IMR-90 (cell line): ENCODE measurements around the gene CATSPERB. TPM values are rescaled to one million over a fixed set of nuclear protein-coding genes. Genes with fewer than 3 reads are reported as not detected.

Experiments
- ATAC-seq: fragments of 200-7000 bp; cut with Tn5 transposase; 2 replicates; pipeline ENCODE4 v1.9.1; 2020; ENCODE audit warnings: low read depth, mild to moderate bottlenecking, moderate library complexity
- BruUV-seq: library from RNA; stranded (reverse); fragments of 400-500 nt; replicated peaks from 2 replicates; lab custom pipeline; 2021; lab: Mats Ljungman, UMichigan
- CTCF ChIA-PET: fragments of 300-600 bp; formaldehyde crosslinking; extraction: SDS; loops from one replicate; lab custom pipeline; 2021; ENCODE audit warnings: antibody characterized with exemption; lab: Yijun Ruan, JAX
- POLR2A ChIA-PET: fragments of 300-600 bp; sonication (Branson Sonifier 250); formaldehyde crosslinking; loops from one replicate; lab custom pipeline; 2022; ENCODE audit warnings: antibody characterized with exemption; ENCODE audit not compliant: unreplicated experiment; lab: Charles Lee
- DNase-seq: peaks from one replicate; pipeline ENCODE4 v3.0.0; 2013
- H2AFZ ChIP-seq: replicated peaks from 2 replicates; pipeline ENCODE3; 2013; ENCODE audit warnings: low read length, mild to moderate bottlenecking; ENCODE audit not compliant: poor library complexity
- H2AK5ac ChIP-seq: 2 replicates; pipeline ENCODE4 v1.6.1; 2013; ENCODE audit warnings: low read depth, low read length, inconsistent platforms
- H2AK9ac ChIP-seq: replicated peaks from 2 replicates; pipeline ENCODE3; 2013; ENCODE audit warnings: mild to moderate bottlenecking, low read depth, low read length, moderate library complexity; ENCODE audit not compliant: poor library complexity
- H2BK120ac ChIP-seq: 2 replicates; pipeline ENCODE4 v1.6.1; 2013; ENCODE audit warnings: low read depth, low read length, inconsistent platforms
- H2BK15ac ChIP-seq: 3 replicates; pipeline ENCODE4 v1.6.1; 2013; ENCODE audit warnings: low read depth, low read length, inconsistent platforms
- H2BK20ac ChIP-seq: 2 replicates; pipeline ENCODE4 v1.6.1; 2013; ENCODE audit warnings: low read depth, mild to moderate bottlenecking, inconsistent platforms, low read length, moderate library complexity
- H2BK5ac ChIP-seq: 2 replicates; pipeline ENCODE4 v1.6.1; 2013; ENCODE audit warnings: mild to moderate bottlenecking, low read depth, low read length, inconsistent platforms; ENCODE audit not compliant: poor library complexity, severe bottlenecking
- H3K14ac ChIP-seq: replicated peaks from 2 replicates; pipeline ENCODE4 v1.6.1; 2013; ENCODE audit warnings: low read depth, low read length, inconsistent platforms
- H3K18ac ChIP-seq: 2 replicates; pipeline ENCODE4 v1.6.1; 2013; ENCODE audit warnings: low read depth, low read length, control low read depth
- H3K23ac ChIP-seq: 2 replicates; pipeline ENCODE4 v1.6.1; 2013; ENCODE audit warnings: low read depth, low read length, inconsistent platforms
- H3K27ac ChIP-seq: 2 replicates; pipeline ENCODE4 v1.5.1; 2013; ENCODE audit warnings: mild to moderate bottlenecking, control low read depth, low read length; ENCODE audit not compliant: insufficient read depth
- H3K27me3 ChIP-seq: 2 replicates; pipeline ENCODE4 v1.6.1; 2013; ENCODE audit warnings: low read length; ENCODE audit not compliant: control insufficient read depth, insufficient read depth
- H3K36me3 ChIP-seq: 2 replicates; pipeline ENCODE4 v1.6.1; 2013; ENCODE audit warnings: low read length, mixed read lengths; ENCODE audit not compliant: control insufficient read depth, insufficient read depth
- H3K4ac ChIP-seq: 2 replicates; pipeline ENCODE4 v1.6.1; 2013; ENCODE audit warnings: low read depth, low read length, inconsistent platforms
- H3K4me1 ChIP-seq: 2 replicates; pipeline ENCODE4 v1.6.1; 2013; ENCODE audit warnings: low read length, mixed read lengths; ENCODE audit not compliant: control insufficient read depth, insufficient read depth
- H3K4me2 ChIP-seq: 2 replicates; pipeline ENCODE4 v1.6.1; 2013; ENCODE audit warnings: low read depth, mild to moderate bottlenecking, control low read depth, low read length, moderate library complexity
- H3K4me3 ChIP-seq: 2 replicates; pipeline ENCODE4 v1.5.1; 2013; ENCODE audit warnings: low read depth, mild to moderate bottlenecking, control low read depth, low read length, moderate library complexity; ENCODE audit not compliant: insufficient read depth
- H3K56ac ChIP-seq: 2 replicates; pipeline ENCODE4 v1.6.1; 2013; ENCODE audit warnings: low read length, inconsistent platforms; ENCODE audit not compliant: insufficient read depth; ENCODE audit errors: extremely low read depth
- H3K79me1 ChIP-seq, 2 experiments: 2 replicates each; pipeline ENCODE4 v1.6.1; 2013; ENCODE audit warnings: low read length in 2 of 2, inconsistent platforms in 1 of 2, low read depth in 1 of 2
- H3K9ac ChIP-seq: 2 replicates; pipeline ENCODE4 v1.6.1; 2013; ENCODE audit warnings: low read depth, low read length, control low read depth
- H3K9me1 ChIP-seq: 2 replicates; pipeline ENCODE4 v1.6.1; 2013; ENCODE audit warnings: low read length, inconsistent platforms; ENCODE audit not compliant: insufficient read depth
- H3K9me3 ChIP-seq: 2 replicates; pipeline ENCODE4 v1.6.1; 2013; ENCODE audit warnings: low read length; ENCODE audit not compliant: control insufficient read depth, insufficient read depth
- H4K20me1 ChIP-seq: 2 replicates; pipeline ENCODE4 v1.6.1; 2013; ENCODE audit warnings: low read length, inconsistent platforms; ENCODE audit not compliant: insufficient read depth
- H4K5ac ChIP-seq: 2 replicates; pipeline ENCODE4 v1.6.1; 2013; ENCODE audit warnings: mild to moderate bottlenecking, low read depth, low read length, control low read depth
- H4K8ac ChIP-seq, 2 experiments: 2 replicates each; pipeline ENCODE4 v1.6.1; 2013; ENCODE audit warnings: low read depth in 2 of 2, low read length in 2 of 2, control low read depth in 1 of 2, inconsistent platforms in 1 of 2
- H4K91ac ChIP-seq: 2 replicates; pipeline ENCODE4 v1.6.1; 2013; ENCODE audit warnings: low read depth, low read length, inconsistent platforms; ENCODE audit not compliant: insufficient read depth
- BHLHE40 ChIP-seq: fragments of 150-350 bp; IDR thresholded peaks from 2 replicates; pipeline ENCODE4 v1.6.1; 2016; ENCODE audit warnings: mild to moderate bottlenecking, low read depth, low read length
- CEBPB ChIP-seq: IDR thresholded peaks from 2 replicates; pipeline ENCODE4 v1.6.1; 2012; ENCODE audit warnings: low read depth, low read length, improper control_type of control experiment
- CHD1 ChIP-seq: IDR thresholded peaks from 2 replicates; pipeline ENCODE4 v1.6.1; 2012; ENCODE audit warnings: low read depth, low read length, improper control_type of control experiment
- FOS ChIP-seq: fragments of 150-350 bp; IDR thresholded peaks from 2 replicates; pipeline ENCODE4 v1.6.1; 2016; ENCODE audit warnings: low read depth, low read length
- MAFK ChIP-seq: IDR thresholded peaks from 2 replicates; pipeline ENCODE4 v1.6.1; 2012; ENCODE audit warnings: low read depth, low read length, improper control_type of control experiment
- NFE2L2 ChIP-seq: fragments of 150-350 bp; IDR thresholded peaks from 2 replicates; pipeline ENCODE4 v1.6.1; 2016; ENCODE audit warnings: low read depth, mild to moderate bottlenecking, low read length
- POLR2A ChIP-seq: IDR thresholded peaks from 2 replicates; pipeline ENCODE4 v1.6.1; 2012; ENCODE audit warnings: mild to moderate bottlenecking, low read depth, low read length
- RAD21 ChIP-seq: IDR thresholded peaks from 2 replicates; pipeline ENCODE4 v1.6.1; 2012; ENCODE audit warnings: low read length, improper control_type of control experiment
- RFX5 ChIP-seq: IDR thresholded peaks from 2 replicates; pipeline ENCODE4 v1.8.0; 2012; ENCODE audit warnings: low read depth, mild to moderate bottlenecking, low read length, moderate library complexity
- USF2 ChIP-seq: fragments of 150-350 bp; IDR thresholded peaks from 2 replicates; pipeline ENCODE4 v1.6.1; 2017; ENCODE audit warnings: mild to moderate bottlenecking, antibody characterized with exemption, low read length, low read depth
- WGBS, 2 experiments: methylation state at CpG; one replicate each; pipeline versions ENCODE4 v1.1.5 to v1.1.7; 2013; ENCODE audit warnings: missing lambda C conversion rate in 2 of 2; ENCODE audit not compliant: insufficient read length in 1 of 2; ENCODE audit errors: extremely low coverage in 2 of 2; 5-methylcytosine and 5-hydroxymethylcytosine counted together
- dilution Hi-C: fragments of 300-500 bp; cut with HindIII; formaldehyde crosslinking; loops from one replicate; pipeline ENCODE4 v1.14.3; 2018; ENCODE audit warnings: low sequenced_read_pairs; ENCODE audit not compliant: unreplicated experiment
- in situ Hi-C: fragments of 300-500 bp; cut with MboI; formaldehyde crosslinking; loops from 3 replicates; pipeline ENCODE4 v1.14.3; 2019; ENCODE audit warnings: low sequenced_read_pairs, inconsistent platforms, mixed read lengths
- intact Hi-C: fragments of 100-400 bp; cut with micrococcal nuclease; formaldehyde crosslinking; loops from 2 replicates; pipeline ENCODE4 v1.10.0; 2022
- polyA plus RNA-seq, 3 experiments: library from polyadenylated mRNA; depleted of rRNA; stranded (reverse); fragments of >200 nt; gene quantifications; 2 replicates each; pipeline ENCODE4 v1.2.3, GENCODE V29; 2012; ENCODE audit warnings: low replicate concordance in 1 of 3
- total RNA-seq: library from RNA; depleted of rRNA; stranded (reverse); fragments of >200 nt; gene quantifications from 2 replicates; pipeline ENCODE4 v1.2.3, GENCODE V29; 2012
- TF ChIP-seq, protein P1 (sequence below): fragments of 150-350 bp; IDR thresholded peaks from 2 replicates; pipeline ENCODE4 v1.6.1; 2016; ENCODE audit warnings: low read depth, mild to moderate bottlenecking, low read length, moderate library complexity, borderline replicate concordance

Gene CATSPERB
- total and polyA plus RNA-seq, 2 of the 4 experiments (the other 2 are of a cell fraction) = not detected

DNA sequence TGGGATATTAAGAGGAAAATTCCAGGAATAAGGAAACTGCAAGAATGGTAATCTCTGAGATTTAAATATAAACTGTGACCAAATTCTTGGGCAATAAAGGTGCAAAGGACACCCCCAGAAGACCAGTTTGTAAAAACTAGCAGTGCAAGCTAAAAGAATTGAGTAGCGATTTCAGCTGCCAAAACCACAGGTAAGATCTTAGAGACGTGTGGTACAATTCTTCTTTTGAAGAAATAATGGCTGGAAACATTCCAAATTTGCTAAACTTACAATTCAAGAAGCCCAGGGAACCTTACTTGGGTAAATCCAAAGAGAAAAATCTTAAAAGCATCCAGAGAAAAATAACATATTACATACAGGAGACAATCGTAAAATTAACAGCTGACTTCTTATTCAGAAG lies 12.0 kb downstream of the CATSPERB start:
- H2AK9ac ChIP-seq = no peak overlapping the region
- H2BK15ac ChIP-seq = no peak overlapping the region
- H3K4me2 ChIP-seq = no peak overlapping the region
- H3K4me3 ChIP-seq = no peak overlapping the region
- no peaks in the 10 kb centered on the region for H3K79me1 ChIP-seq
- dilution Hi-C loops (no loop called here), in situ Hi-C loops (no loop called here), intact Hi-C loops (no loop called here)
- no peak overlapping the region for H2BK20ac ChIP-seq
- H3K4ac ChIP-seq = no peak overlapping the region
- no peak overlapping the region for H3K18ac ChIP-seq
- no peak overlapping the region for H3K56ac ChIP-seq
- POLR2A ChIA-PET = no interaction called here
- no peak overlapping the region for H3K9ac ChIP-seq
- H2BK5ac ChIP-seq = no peak overlapping the region
- no peak overlapping the region for H2BK120ac ChIP-seq
- ATAC-seq = no peak
- no peaks in the 10 kb centered on the region for H3K36me3 ChIP-seq
- H3K9me3 ChIP-seq = no peaks in the 10 kb centered on the region
- no peaks in the 10 kb centered on the region for H3K27me3 ChIP-seq
- H2AK5ac ChIP-seq = no peak overlapping the region
- CTCF ChIA-PET = no interaction called here
- WGBS, 2 experiments = no CpG with 5 or more reads among the region's 3 CpGs
- H4K8ac ChIP-seq = no peak overlapping the region
- TF ChIP-seq USF2 (no peak), RAD21 (no peak), RFX5 (no peak), POLR2A (no peak), FOS (no peak), NFE2L2 (no peak), BHLHE40 (no peak), MAFK (no peak), CHD1 (no peak), CEBPB (no peak)
- TF ChIP-seq, protein P1, sequence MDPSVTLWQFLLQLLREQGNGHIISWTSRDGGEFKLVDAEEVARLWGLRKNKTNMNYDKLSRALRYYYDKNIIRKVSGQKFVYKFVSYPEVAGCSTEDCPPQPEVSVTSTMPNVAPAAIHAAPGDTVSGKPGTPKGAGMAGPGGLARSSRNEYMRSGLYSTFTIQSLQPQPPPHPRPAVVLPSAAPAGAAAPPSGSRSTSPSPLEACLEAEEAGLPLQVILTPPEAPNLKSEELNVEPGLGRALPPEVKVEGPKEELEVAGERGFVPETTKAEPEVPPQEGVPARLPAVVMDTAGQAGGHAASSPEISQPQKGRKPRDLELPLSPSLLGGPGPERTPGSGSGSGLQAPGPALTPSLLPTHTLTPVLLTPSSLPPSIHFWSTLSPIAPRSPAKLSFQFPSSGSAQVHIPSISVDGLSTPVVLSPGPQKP = no peak
- no peak overlapping the region for H3K14ac ChIP-seq
- H4K20me1 ChIP-seq = no peaks in the 10 kb centered on the region
- no peaks in the 10 kb centered on the region for H3K9me1 ChIP-seq
- H3K27ac ChIP-seq = no peak overlapping the region
- BruUV-seq = no TSS peak
- no peak overlapping the region for H4K91ac ChIP-seq
- no peak for DNase-seq
- no peak overlapping the region for H4K5ac ChIP-seq
- no peak overlapping the region for H2AFZ ChIP-seq
- H3K23ac ChIP-seq = no peak overlapping the region
- H3K4me1 ChIP-seq = no peaks in the 10 kb centered on the region
